GM12865 (cell line): Measurements from ENCODE around the gene MRPS12.
A peak's percentile ranks its signal among the peaks of the same experiment; 100 is the strongest.

Source experiments
- DNase-seq: peaks from one replicate; pipeline ENCODE4 v3.0.0; 2010; ENCODE audit warnings: low read depth
- H3K4me3 ChIP-seq: 2 replicates; pipeline ENCODE4 v1.5.1; 2011; ENCODE audit warnings: mild to moderate bottlenecking, low read depth, low read length, control low read depth
- TF ChIP-seq, protein P1 (sequence below): IDR thresholded peaks from 2 replicates; pipeline ENCODE4 v1.5.1; 2011; ENCODE audit warnings: low read length, control low read depth, low read depth, inconsistent platforms; ENCODE audit not compliant: insufficient read depth; ENCODE audit errors: missing control alignments

Gene MRPS12

GRCh38 chr19:38908911-38909310 lies 21.8 kb upstream of the MRPS12 start:
- TF ChIP-seq, protein P1, sequence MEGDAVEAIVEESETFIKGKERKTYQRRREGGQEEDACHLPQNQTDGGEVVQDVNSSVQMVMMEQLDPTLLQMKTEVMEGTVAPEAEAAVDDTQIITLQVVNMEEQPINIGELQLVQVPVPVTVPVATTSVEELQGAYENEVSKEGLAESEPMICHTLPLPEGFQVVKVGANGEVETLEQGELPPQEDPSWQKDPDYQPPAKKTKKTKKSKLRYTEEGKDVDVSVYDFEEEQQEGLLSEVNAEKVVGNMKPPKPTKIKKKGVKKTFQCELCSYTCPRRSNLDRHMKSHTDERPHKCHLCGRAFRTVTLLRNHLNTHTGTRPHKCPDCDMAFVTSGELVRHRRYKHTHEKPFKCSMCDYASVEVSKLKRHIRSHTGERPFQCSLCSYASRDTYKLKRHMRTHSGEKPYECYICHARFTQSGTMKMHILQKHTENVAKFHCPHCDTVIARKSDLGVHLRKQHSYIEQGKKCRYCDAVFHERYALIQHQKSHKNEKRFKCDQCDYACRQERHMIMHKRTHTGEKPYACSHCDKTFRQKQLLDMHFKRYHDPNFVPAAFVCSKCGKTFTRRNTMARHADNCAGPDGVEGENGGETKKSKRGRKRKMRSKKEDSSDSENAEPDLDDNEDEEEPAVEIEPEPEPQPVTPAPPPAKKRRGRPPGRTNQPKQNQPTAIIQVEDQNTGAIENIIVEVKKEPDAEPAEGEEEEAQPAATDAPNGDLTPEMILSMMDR, result no peak

GRCh38 chr19:38910488-38910887 lies 20.3 kb upstream of the MRPS12 start:
- DNase-seq, result no peak
- H3K4me3 ChIP-seq, result no peak overlapping the region
- TF ChIP-seq, protein P1, result no peak

More at GRCh38 chr19:38908911-38909310, 21.8 kb upstream of the MRPS12 start:
- no peak for DNase-seq
- H3K4me3 ChIP-seq, result no peak overlapping the region

DNA sequence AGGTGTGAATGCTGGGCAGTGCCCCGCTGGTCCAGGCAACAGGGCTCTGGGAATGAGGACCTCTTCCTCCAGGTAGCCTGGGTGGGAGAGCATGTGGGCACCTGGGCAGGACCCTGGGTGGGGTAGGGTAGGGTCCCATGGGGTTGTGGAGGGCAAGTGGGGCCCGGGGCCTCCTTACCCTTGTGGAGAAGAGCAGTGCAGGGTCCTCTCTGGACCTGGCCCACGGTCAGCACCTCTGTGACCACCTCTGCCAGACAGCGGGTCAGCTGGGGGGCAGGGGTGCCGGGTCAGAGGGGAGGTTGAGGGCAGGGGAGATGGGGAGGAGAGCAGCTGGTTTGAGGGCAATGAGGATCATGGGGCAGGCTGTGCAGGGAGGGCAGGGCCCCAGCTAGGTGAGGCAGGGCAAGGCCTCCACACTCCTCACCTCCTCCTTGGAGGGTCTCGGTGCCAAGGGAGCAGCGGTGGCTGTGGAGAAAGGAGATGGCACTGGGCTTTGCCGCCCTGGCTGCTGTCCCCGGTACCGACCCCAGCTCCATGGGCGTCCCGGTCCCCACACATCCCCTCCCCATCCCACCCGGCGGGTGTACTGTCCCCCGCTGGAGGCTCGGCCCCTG lies 19.2 kb upstream of the MRPS12 start:
- no peak for DNase-seq
- no peak overlapping the region for H3K4me3 ChIP-seq
- TF ChIP-seq, protein P1, result no peak

- peak; percentile 27 for DNase-seq
- no peak overlapping the region for H3K4me3 ChIP-seq
- TF ChIP-seq, protein P1, result no peak
Measured at GRCh38 chr19:38912600-38913514, 17.9 kb upstream of the MRPS12 start.

DNA sequence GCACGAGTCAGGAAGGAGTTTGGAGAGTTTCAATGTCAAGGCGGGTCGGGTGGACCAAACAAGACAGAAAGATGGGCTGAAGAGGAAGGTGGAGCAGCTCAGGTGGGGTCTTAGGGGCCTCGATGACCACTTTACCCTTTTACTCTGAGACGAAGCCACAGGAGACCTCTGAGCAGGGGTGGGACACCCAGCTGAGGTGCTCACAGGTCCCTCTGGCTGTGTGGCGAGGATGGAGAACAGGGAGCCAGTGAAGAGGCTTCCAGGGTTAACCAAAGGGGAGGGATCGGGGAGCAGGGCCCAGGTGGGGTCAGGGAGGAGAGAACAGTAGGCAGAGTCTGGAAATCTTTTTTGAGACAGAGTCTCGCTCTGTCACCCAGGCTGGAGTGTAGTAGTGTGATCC lies 16.8 kb upstream of the MRPS12 start:
- H3K4me3 ChIP-seq, result no peak overlapping the region
- TF ChIP-seq, protein P1, result no peak
- no peak for DNase-seq

GRCh38 chr19:38915329-38916321 lies 15.1 kb upstream of the MRPS12 start:
- DNase-seq, result no peak
- TF ChIP-seq, protein P1, result no peak
- no peak overlapping the region for H3K4me3 ChIP-seq
